Measurements from ENCODE around the gene ST14. TPM values are rescaled to one million over a fixed set of nuclear protein-coding genes. Genes with fewer than 3 reads are reported as not detected.
A peak's percentile ranks its signal among the peaks of the same experiment; 100 is the strongest.

ST14 gene
- total RNA-seq, 1 donor from 2014 or later = 0.10 TPM

DNA sequence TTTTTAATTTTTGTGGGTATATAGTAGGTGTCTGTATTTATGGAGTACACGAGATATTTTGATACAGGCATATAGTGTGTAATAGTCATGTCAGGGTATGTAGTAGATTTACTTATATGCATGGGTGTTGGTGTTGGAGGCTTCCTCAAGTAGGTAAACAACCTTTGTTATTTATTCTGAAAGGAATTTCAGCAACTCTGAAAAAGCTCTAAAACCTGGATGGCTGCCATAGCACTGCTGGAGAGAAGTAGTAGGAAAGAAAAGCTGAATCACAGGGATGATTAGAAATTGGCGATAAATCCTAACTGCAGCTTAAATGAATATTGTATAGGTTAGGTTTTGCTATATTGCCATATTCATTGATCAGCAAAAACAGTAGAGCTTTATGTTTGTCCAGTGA is 44.4 kb upstream of the ST14 start:
- Mint-ChIP-seq H3K36me3 (ENCODE audit: low read depth) (peaks cover 14% of the 10 kb centered on the region), H3K9me3 (ENCODE audit: low read depth) (no peaks in the 10 kb centered on the region), H3K4me1 (ENCODE audit: low read depth) (peaks cover 16% of the 10 kb centered on the region), H3K27ac (ENCODE audit: unreplicated experiment) (peak overlapping the region; percentile 25), H3K27me3 (ENCODE audit: low read depth) (no peaks in the 10 kb centered on the region), H3K4me3 (ENCODE audit: unreplicated experiment) (no peak overlapping the region)
- no peak for DNase-seq (ENCODE audit: low spot score)
- TF ChIP-seq, protein P1, sequence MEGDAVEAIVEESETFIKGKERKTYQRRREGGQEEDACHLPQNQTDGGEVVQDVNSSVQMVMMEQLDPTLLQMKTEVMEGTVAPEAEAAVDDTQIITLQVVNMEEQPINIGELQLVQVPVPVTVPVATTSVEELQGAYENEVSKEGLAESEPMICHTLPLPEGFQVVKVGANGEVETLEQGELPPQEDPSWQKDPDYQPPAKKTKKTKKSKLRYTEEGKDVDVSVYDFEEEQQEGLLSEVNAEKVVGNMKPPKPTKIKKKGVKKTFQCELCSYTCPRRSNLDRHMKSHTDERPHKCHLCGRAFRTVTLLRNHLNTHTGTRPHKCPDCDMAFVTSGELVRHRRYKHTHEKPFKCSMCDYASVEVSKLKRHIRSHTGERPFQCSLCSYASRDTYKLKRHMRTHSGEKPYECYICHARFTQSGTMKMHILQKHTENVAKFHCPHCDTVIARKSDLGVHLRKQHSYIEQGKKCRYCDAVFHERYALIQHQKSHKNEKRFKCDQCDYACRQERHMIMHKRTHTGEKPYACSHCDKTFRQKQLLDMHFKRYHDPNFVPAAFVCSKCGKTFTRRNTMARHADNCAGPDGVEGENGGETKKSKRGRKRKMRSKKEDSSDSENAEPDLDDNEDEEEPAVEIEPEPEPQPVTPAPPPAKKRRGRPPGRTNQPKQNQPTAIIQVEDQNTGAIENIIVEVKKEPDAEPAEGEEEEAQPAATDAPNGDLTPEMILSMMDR (IDR thresholded peaks at IDR 0.05) = no peak

DNA sequence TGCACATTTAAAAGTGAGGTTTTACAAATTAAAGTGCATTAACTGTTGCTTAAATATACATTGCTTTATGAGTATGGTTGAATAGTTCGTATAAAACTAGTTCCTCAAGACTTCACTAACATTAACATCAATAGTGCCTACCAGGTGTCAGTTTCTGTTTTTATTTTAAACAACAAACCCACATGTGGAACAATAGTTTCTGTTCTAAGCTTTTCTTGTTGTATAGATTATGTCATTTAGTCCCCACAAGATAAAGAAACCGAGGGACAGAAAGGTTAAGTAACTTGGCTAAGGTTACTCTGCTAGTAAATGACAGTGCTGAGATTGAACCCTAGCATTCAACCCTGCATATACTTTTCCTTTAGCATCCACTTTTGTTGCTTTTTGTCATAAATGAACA is 41.4 kb upstream of the ST14 start:
- Mint-ChIP-seq H3K27me3 (ENCODE audit: low read depth) (no peaks in the 10 kb centered on the region), H3K4me1 (ENCODE audit: low read depth) (peaks cover 21% of the 10 kb centered on the region), H3K36me3 (ENCODE audit: low read depth) (peaks cover 14% of the 10 kb centered on the region), H3K27ac (ENCODE audit: unreplicated experiment) (no peak overlapping the region), H3K4me3 (ENCODE audit: unreplicated experiment) (no peak overlapping the region), H3K9me3 (ENCODE audit: low read depth) (no peaks in the 10 kb centered on the region)
- no peak for DNase-seq (ENCODE audit: low spot score)
- TF ChIP-seq, protein P1 (IDR thresholded peaks at IDR 0.05) = no peak

GRCh38 chr11:130118636-130119387 is 40.8 kb upstream of the ST14 start:
- Mint-ChIP-seq H3K4me1 (ENCODE audit: low read depth) (peaks cover 23% of the 10 kb centered on the region), H3K27me3 (ENCODE audit: low read depth) (no peaks in the 10 kb centered on the region), H3K9me3 (ENCODE audit: low read depth) (no peaks in the 10 kb centered on the region), H3K27ac (ENCODE audit: unreplicated experiment) (no peak overlapping the region), H3K36me3 (ENCODE audit: low read depth) (peaks cover 18% of the 10 kb centered on the region), H3K4me3 (ENCODE audit: unreplicated experiment) (no peak overlapping the region)
- no peak for DNase-seq (ENCODE audit: low spot score)
- TF ChIP-seq, protein P1 (IDR thresholded peaks at IDR 0.05) = no peak

GRCh38 chr11:130120045-130120444 is 39.5 kb upstream of the ST14 start:
- Mint-ChIP-seq H3K36me3 (ENCODE audit: low read depth) (peaks cover 24% of the 10 kb centered on the region), H3K27me3 (ENCODE audit: low read depth) (no peaks in the 10 kb centered on the region), H3K4me1 (ENCODE audit: low read depth) (peaks cover 34% of the 10 kb centered on the region), H3K4me3 (ENCODE audit: unreplicated experiment) (no peak overlapping the region), H3K27ac (ENCODE audit: unreplicated experiment) (no peak overlapping the region), H3K9me3 (ENCODE audit: low read depth) (no peaks in the 10 kb centered on the region)
- TF ChIP-seq, protein P1 (IDR thresholded peaks at IDR 0.05) = no peak
- DNase-seq (ENCODE audit: low spot score) = no peak

DNA sequence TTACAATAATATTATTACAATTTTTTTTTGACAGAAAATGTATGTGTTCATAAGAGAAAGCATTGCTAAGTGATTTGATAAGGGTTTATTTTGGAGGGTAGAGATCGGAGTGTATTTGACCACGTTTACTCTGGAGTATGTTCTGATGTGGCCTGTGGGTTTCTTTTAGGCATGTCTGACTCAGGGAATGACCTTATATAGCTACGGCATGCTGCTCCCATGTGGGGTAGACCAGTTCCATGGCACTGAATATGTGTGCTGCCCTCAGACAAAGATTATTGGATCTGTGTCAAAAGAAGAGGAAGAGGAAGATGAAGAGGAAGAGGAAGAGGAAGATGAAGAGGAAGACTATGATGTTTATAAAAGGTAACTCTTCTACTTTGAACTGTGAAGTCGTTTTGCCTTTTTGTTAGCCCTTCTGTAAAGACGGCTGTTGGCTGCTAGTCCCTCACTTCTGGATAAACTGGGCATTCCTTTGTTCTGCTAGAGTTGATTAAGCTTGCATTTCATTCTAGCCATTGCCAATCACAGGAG is 38.1 kb upstream of the ST14 start:
- Mint-ChIP-seq H3K36me3 (ENCODE audit: low read depth) (peaks cover 24% of the 10 kb centered on the region), H3K27me3 (ENCODE audit: low read depth) (no peaks in the 10 kb centered on the region), H3K4me1 (ENCODE audit: low read depth) (peaks cover 25% of the 10 kb centered on the region), H3K9me3 (ENCODE audit: low read depth) (no peaks in the 10 kb centered on the region), H3K27ac (ENCODE audit: unreplicated experiment) (peak overlapping the region; percentile 75), H3K4me3 (ENCODE audit: unreplicated experiment) (no peak overlapping the region)
- no peak for DNase-seq (ENCODE audit: low spot score)
- TF ChIP-seq, protein P1 (IDR thresholded peaks at IDR 0.05) = no peak

Measured in chondrocyte (in vitro differentiated cells).